ENCODE results near the gene SNRNP25. TPM values are rescaled to one million over a fixed set of nuclear protein-coding genes. Genes with fewer than 3 reads are reported as not detected.
A peak's percentile ranks its signal among the peaks of the same experiment; 100 is the strongest.

SNRNP25 gene
- total and polyA plus RNA-seq, 9 donors = 12.8 to 35.7 (median 26.9) TPM

DNA sequence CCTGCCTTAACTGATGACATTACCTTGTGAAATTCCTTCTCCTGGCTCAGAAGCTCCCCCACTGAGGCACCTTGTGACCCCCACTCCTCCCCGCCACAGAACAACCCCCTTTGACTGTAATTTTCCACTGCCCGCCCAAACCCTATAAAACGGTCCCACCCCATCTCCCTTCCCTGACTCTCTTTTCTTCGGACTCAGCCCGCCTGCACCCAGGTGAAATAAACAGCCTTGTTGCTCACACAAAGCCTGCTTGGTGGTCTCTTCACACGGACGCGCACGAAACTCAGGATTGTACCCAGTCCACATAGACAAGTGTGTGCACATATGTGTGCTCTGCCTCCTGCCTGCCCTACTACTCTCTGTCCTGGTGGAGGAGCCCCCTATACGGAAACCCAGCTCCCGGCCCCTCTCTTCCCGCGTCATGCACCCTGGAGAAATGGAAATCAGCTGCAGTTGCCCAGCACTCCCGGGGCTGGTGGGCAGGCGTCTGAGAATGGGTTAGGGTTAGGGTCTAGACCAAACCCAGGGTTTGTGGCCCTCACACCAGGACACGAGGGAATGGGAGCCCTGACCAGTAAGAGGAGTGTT is 21.2 kb downstream of the SNRNP25 start:
- no peak for TF ChIP-seq POLR2A (IDR thresholded peaks at IDR 0.05)
- TF ChIP-seq EP300 (IDR thresholded peaks at IDR 0.05) = no peak
- TF ChIP-seq CTCF (IDR thresholded peaks at IDR 0.05) = no peak
- Histone ChIP-seq H3K36me3 (no peaks in the 10 kb centered on the region), H3K4me1 (ENCODE audit: insufficient read depth) (peaks cover 45% of the 10 kb centered on the region), H3K4me3 (no peak overlapping the region), H3K27me3 (no peaks in the 10 kb centered on the region), H3K9me3 (no peaks in the 10 kb centered on the region), H3K27ac (peak overlapping the region; percentile 74 to 97)
- DNase-seq = no peak
- WGBS, 3 donors = 81 to 84% (median 83%) methylated on average over 16 of the region's 16 CpGs
- intact Hi-C loops (cut with DNase I) = no loop called here

- TF ChIP-seq CTCF (IDR thresholded peaks at IDR 0.05) = peak in 2 of 3 donors; percentile 45 to 50
- no peak for TF ChIP-seq POLR2A (IDR thresholded peaks at IDR 0.05)
- TF ChIP-seq EP300 (IDR thresholded peaks at IDR 0.05) = no peak
- intact Hi-C loops (cut with DNase I) = no loop called here
- Histone ChIP-seq H3K27me3 (no peaks in the 10 kb centered on the region), H3K36me3 (no peaks in the 10 kb centered on the region), H3K4me3 (no peak overlapping the region), H3K9me3 (no peaks in the 10 kb centered on the region), H3K27ac (peak overlapping the region; percentile 74 to 97), H3K4me1 (ENCODE audit: insufficient read depth) (peaks cover 46% of the 10 kb centered on the region)
- peak; percentile 89 to 94 (median 91) for DNase-seq
- WGBS, 3 donors = 8 to 15% (median 8%) methylated on average over 9 to 11 of the region's 11 CpGs
Observed at GRCh38 chr16:75580-76501, 22.2 kb downstream of the SNRNP25 start.

DNA sequence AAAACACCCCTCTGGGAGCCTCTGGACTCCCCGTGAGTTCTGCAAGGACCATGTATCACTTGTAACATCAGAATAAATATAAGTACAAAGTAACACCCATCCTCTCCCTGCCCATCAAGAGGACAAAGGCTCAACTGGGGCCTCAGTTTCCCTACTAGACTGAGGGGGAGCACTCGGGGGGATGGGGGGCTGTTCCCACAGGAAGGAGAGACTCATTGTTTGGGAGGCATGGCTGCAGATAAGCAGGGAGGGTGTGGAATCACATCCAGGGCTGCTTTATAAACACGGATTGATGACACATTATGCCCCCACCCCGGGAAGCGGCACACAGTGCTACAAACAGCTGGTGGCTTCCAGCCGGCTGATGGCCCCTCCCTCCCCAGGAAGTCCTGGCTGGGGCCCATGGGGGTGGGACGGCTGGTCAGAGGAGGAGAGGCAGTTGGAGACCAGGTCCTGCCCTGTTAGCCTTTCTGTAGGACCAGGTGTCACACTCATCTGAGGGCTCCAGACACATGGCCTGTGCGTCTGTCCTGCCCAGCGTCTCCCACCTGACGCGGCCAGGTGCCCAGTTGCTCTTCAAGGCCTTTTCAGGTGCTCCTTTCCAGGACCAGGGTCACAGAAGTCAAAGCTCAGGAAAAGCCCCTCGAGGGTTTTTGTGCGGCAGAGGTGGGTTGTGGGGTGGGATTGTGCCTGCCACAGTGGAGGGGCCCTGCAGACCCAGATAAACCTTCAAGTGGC is 23.1 kb downstream of the SNRNP25 start:
- TF ChIP-seq EP300 (IDR thresholded peaks at IDR 0.05) (no peak), POLR2A (IDR thresholded peaks at IDR 0.05) (peak; percentile 22), CTCF (IDR thresholded peaks at IDR 0.05) (no peak)
- H3K4me3 ChIP-seq = peak overlapping the region; percentile 49
- no peaks in the 10 kb centered on the region for H3K36me3 ChIP-seq
- DNase-seq = peak; percentile 85 to 90 (median 86)
- intact Hi-C loops (cut with DNase I) = no loop called here
- H3K4me1 ChIP-seq (ENCODE audit: insufficient read depth) = peaks cover 42% of the 10 kb centered on the region
- WGBS, 3 donors = 11 to 18% (median 16%) methylated on average over 13 of the region's 13 CpGs
- no peaks in the 10 kb centered on the region for H3K9me3 ChIP-seq
- H3K27ac ChIP-seq = peak overlapping the region; percentile 87 to 97
- H3K27me3 ChIP-seq = no peaks in the 10 kb centered on the region

GRCh38 chr16:77273-77806 is 23.7 kb downstream of the SNRNP25 start:
- Histone ChIP-seq H3K27ac (peak overlapping the region; percentile 87 to 97), H3K9me3 (no peaks in the 10 kb centered on the region), H3K27me3 (no peaks in the 10 kb centered on the region), H3K4me1 (ENCODE audit: insufficient read depth) (peaks cover 42% of the 10 kb centered on the region), H3K4me3 (peak overlapping the region; percentile 49), H3K36me3 (no peaks in the 10 kb centered on the region)
- 8 to 15% (median 13%) methylated on average over 29 to 31 of the region's 31 CpGs for WGBS, 3 donors
- peak; percentile 64 to 76 (median 73) for DNase-seq
- intact Hi-C loops (cut with DNase I) = no loop called here
- TF ChIP-seq CTCF (IDR thresholded peaks at IDR 0.05) = no peak
